GM12878 (cell line): ENCODE data around the gene MAP1S. TPM values are rescaled to one million over a fixed set of nuclear protein-coding genes. Genes with fewer than 3 reads are reported as not detected.

Source experiments
- ATAC-seq: fragments of 200-7000 bp; cut with Tn5 transposase; 3 replicates; pipeline ENCODE4 v1.9.1; 2020; ENCODE audit warnings: mild to moderate bottlenecking, moderate library complexity
- BruUV-seq: library from RNA; stranded (reverse); fragments of 400-500 nt; replicated peaks from 2 replicates; lab custom pipeline; 2021; lab: Mats Ljungman, UMichigan
- CTCF ChIA-PET: fragments of 300-600 bp; sonication (Branson Sonifier 250); formaldehyde crosslinking; extraction: SDS; loops from one replicate; lab custom pipeline; 2021; ENCODE audit warnings: inconsistent platforms; lab: Yijun Ruan, JAX
- POLR2A ChIA-PET: fragments of 350-600 bp; formaldehyde crosslinking; extraction: SDS; loops from one replicate; lab custom pipeline; 2021; ENCODE audit warnings: inconsistent platforms; lab: Charles Lee
- RAD21 ChIA-PET: fragments of 300-600 bp; sonication (Branson Sonifier 250); formaldehyde crosslinking; loops from one replicate; lab custom pipeline; 2023; ENCODE audit warnings: antibody characterized with exemption; ENCODE audit not compliant: unreplicated experiment; lab: Charles Lee
- SMC1A ChIA-PET: fragments of 300-600 bp; sonication (Branson Sonifier 250); formaldehyde crosslinking; loops from one replicate; lab custom pipeline; 2023; ENCODE audit not compliant: unreplicated experiment, uncharacterized antibody; lab: Charles Lee
- DNase-seq: peaks from one replicate; pipeline ENCODE4 v3.0.0-alpha.2; 2011; ENCODE audit warnings: low read depth, low spot score
- FAIRE-seq: peaks from 3 replicates; lab custom pipeline; 2011; peaks lifted over from hg19 to GRCh38; lab: Jason Lieb, UNC
- H2AFZ ChIP-seq: 2 replicates; pipeline ENCODE4 v1.6.0; 2011; ENCODE audit warnings: low read depth, low read length, control low read depth; ENCODE audit not compliant: control insufficient read depth
- H3K27ac ChIP-seq: 2 replicates; pipeline ENCODE4 v1.5.1; 2011; ENCODE audit warnings: control low read depth; ENCODE audit not compliant: control insufficient read depth, insufficient read depth
- H3K27me3 ChIP-seq, 2 experiments: replicated peaks in 1 of 2; 2 replicates each; pipeline versions ENCODE4 v1.6.0 to v1.6.1; 2011; ENCODE audit warnings: low read length in 1 of 2; ENCODE audit not compliant: control insufficient read depth in 2 of 2, insufficient read depth in 2 of 2
- H3K36me3 ChIP-seq, 2 experiments: 2 replicates each; pipeline ENCODE4 v1.5.1; 2011; ENCODE audit warnings: low read length in 1 of 2; ENCODE audit not compliant: control insufficient read depth in 2 of 2, insufficient read depth in 2 of 2
- H3K4me1 ChIP-seq: 2 replicates; pipeline ENCODE4 v1.6.1; 2011; ENCODE audit warnings: mild to moderate bottlenecking, low read length, moderate library complexity, mixed read lengths; ENCODE audit not compliant: control insufficient read depth, insufficient read depth
- H3K4me2 ChIP-seq: 2 replicates; pipeline ENCODE4 v1.6.0; 2011; ENCODE audit warnings: control low read depth; ENCODE audit not compliant: control insufficient read depth, insufficient read depth
- H3K4me3 ChIP-seq: fragments of 200-600 bp; sonication (generic); 2 replicates; pipeline ENCODE4 v1.5.1; 2016
- H3K79me2 ChIP-seq: 2 replicates; pipeline ENCODE4 v1.6.0; 2011; ENCODE audit warnings: low read length; ENCODE audit not compliant: control insufficient read depth, insufficient read depth
- H3K9ac ChIP-seq: 2 replicates; pipeline ENCODE4 v1.8.0; 2011; ENCODE audit warnings: low read length, control low read depth, mixed read lengths; ENCODE audit not compliant: control insufficient read depth, insufficient read depth
- H3K9me3 ChIP-seq: replicated peaks from 3 replicates; pipeline ENCODE4 v1.5.1; 2011; ENCODE audit warnings: mild to moderate bottlenecking, low read length; ENCODE audit not compliant: control insufficient read depth, insufficient read depth
- H4K20me1 ChIP-seq: 2 replicates; pipeline ENCODE4 v1.6.0; 2011; ENCODE audit not compliant: control insufficient read depth, insufficient read depth
- BACH1 ChIP-seq: fragments of 450-650 bp; IDR thresholded peaks from 2 replicates; pipeline ENCODE4 v1.6.1; 2017; ENCODE audit warnings: mild to moderate bottlenecking, borderline replicate concordance
- PML ChIP-seq: IDR thresholded peaks from 2 replicates; pipeline ENCODE4 v1.6.1; 2012; ENCODE audit warnings: low read length, inconsistent platforms
- POLR2AphosphoS5 ChIP-seq: IDR thresholded peaks from 2 replicates; pipeline ENCODE4 v1.6.1; 2011; ENCODE audit warnings: mild to moderate bottlenecking, low read length, inconsistent platforms
- WGBS: methylation state at CpG from one replicate; pipeline ENCODE4 v1.1.6; 2016; ENCODE audit warnings: low lambda C conversion rate; ENCODE audit not compliant: insufficient replicate concordance, insufficient coverage; ENCODE audit errors: missing lambda C conversion rate; 5-methylcytosine and 5-hydroxymethylcytosine counted together
- in situ Hi-C: fragments of 300-500 bp; cut with MboI; formaldehyde crosslinking; loops from 9 replicates; pipeline ENCODE4 v1.14.3; 2018; ENCODE audit warnings: mixed read lengths
- intact Hi-C: fragments of 100-400 bp; cut with micrococcal nuclease; formaldehyde crosslinking; loops from one replicate; pipeline ENCODE4 v1.14.2; 2022; ENCODE audit not compliant: unreplicated experiment
- polyA plus RNA-seq, 11 experiments: library from polyadenylated mRNA; depleted of rRNA in 4 of 11; unstranded in 6 of 11; stranded (reverse) in 5 of 11; fragments of >200 nt; fragmentation: Nextera tagmentation in 4 of 11; fragmentation: Illumina TruSeq in 1 of 11; extraction: Ambion mirVana in 4 of 11; extraction: Trizol in 1 of 11; gene quantifications; 1 replicate in 1 of 11; 2 replicates in 10 of 11; pipeline versions ENCODE4 v1.2.1 to v1.2.3, GENCODE V29; 2011 to 2016; ENCODE audit warnings: inconsistent platforms in 2 of 11, missing spikeins in 2 of 11, low read depth in 1 of 11
- total RNA-seq, 4 experiments: library from RNA; depleted of rRNA in 3 of 4; stranded (reverse); fragments of >200 nt in 3 of 4; fragmentation: Illumina TruSeq in 1 of 4; extraction: Trizol in 1 of 4; gene quantifications; 2 replicates each; pipeline versions ENCODE4 v1.2.1 to v1.2.3, GENCODE V29; 2013 to 2021
- TF ChIP-seq, protein P1 (sequence below): fragments of 450-650 bp; IDR thresholded peaks from 2 replicates; pipeline ENCODE4 v1.6.1; 2014; ENCODE audit warnings: mild to moderate bottlenecking

Gene MAP1S
- total and polyA plus RNA-seq, 10 of the 15 experiments (the other 5 are each of a cell fraction or from before 2014, with no cell fraction given) = 2.1 to 63.9 (median 15.0) TPM

DNA sequence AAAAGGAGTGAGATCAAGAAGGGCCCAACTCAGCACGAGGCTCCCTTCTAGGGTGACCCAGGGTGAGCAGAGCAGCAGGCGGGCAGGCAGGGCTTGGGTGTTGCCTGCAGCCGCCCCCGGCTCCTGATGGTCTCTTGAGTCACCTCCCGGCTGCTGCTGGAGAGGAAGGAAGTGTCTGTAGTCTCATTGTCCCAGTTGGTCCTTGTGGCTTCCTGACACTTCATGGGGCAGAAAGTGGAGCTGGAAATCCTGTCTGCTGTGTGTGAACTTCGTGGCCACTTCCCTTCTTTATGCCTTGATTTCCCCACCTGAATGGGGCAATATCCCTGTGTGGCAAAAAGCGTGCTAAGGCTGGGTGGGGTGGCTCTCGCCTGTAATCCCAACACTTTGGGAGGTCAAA is 2.5 kb downstream of the MAP1S start:
- in situ Hi-C loops (no loop called here), intact Hi-C loops (no loop called here)
- no peak overlapping the region for H2AFZ ChIP-seq
- H3K36me3 ChIP-seq = peaks cover 9 to 24% of the 10 kb centered on the region in 2 experiments; a peak in 3 of 4 replicates
- no peaks in the 10 kb centered on the region for H3K27me3 ChIP-seq
- peak overlapping the region; percentile 15; the same call in 1 of the 2 replicates for H3K9ac ChIP-seq
- H4K20me1 ChIP-seq = 0 out of 2 replicates have a peak, but pooled peaks cover 2% of the 10 kb centered on the region
- peak overlapping the region; percentile 43; the same call in 1 of the 2 replicates for H3K27ac ChIP-seq
- H3K79me2 ChIP-seq = peaks cover 23% of the 10 kb centered on the region
- POLR2A ChIA-PET = interaction anchor here (0.6 to 3.7 kb wide), 2 partner anchors 33 to 311 kb away, joined by 3 to 21 read pairs; no protein-coding TSS in a partner anchor
- H3K4me1 ChIP-seq = peaks cover 27% of the 10 kb centered on the region
- TF ChIP-seq BACH1 (no peak), PML (no peak), POLR2AphosphoS5 (no peak)
- TF ChIP-seq, protein P1, sequence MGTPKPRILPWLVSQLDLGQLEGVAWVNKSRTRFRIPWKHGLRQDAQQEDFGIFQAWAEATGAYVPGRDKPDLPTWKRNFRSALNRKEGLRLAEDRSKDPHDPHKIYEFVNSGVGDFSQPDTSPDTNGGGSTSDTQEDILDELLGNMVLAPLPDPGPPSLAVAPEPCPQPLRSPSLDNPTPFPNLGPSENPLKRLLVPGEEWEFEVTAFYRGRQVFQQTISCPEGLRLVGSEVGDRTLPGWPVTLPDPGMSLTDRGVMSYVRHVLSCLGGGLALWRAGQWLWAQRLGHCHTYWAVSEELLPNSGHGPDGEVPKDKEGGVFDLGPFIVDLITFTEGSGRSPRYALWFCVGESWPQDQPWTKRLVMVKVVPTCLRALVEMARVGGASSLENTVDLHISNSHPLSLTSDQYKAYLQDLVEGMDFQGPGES = no peak
- TF ChIP-seq, all 136 proteins: peak for 0
- H3K4me3 ChIP-seq = peak overlapping the region; percentile 32; the same call in 1 of the 2 replicates
- ChIA-PET RAD21 (interaction anchor here (0.7 to 1.9 kb wide), 3 partner anchors 17 to 44 kb away, joined by 3 to 7 read pairs (median 3); no protein-coding TSS in a partner anchor), SMC1A (interaction anchor here (0.6 to 7.6 kb wide), 6 partner anchors 17 to 61 kb away, joined by 3 to 91 read pairs (median 3); partner anchors contain the start of gene FCHO1), CTCF (interaction anchor here (0.8 to 4.0 kb wide), 5 partner anchors 9 to 62 kb away, joined by 3 to 22 read pairs (median 5); no protein-coding TSS in a partner anchor)
- DNase-seq (no peak), ATAC-seq (peak; percentile 8; the same call in 2 of the 3 replicates), FAIRE-seq (no peak)
- 41% methylated on average over 8 of the region's 8 CpGs for WGBS
- H3K4me2 ChIP-seq = peak overlapping the region; percentile 87
- BruUV-seq = no TSS peak
- H3K9me3 ChIP-seq = no peaks in the 10 kb centered on the region
